ENCODE data around the gene LIMK1.
"Not testable (repeated sequence)": the region's sequence is repeated elsewhere in the genome, so short reads cannot be mapped to it uniquely, and the experiment has no call there.

LIMK1 gene

GRCh38 chr7:74119831-74120230 lies 36.2 kb downstream of the LIMK1 start:
- DNase-seq (ENCODE audit: insufficient read length, low spot score) (no peak), FAIRE-seq (no peak)

- FAIRE-seq, result no peak
- no peak for DNase-seq (ENCODE audit: insufficient read length, low spot score)
These were observed 38.0 kb downstream of the LIMK1 start for GRCh38 chr7:74121401-74122249.

GRCh38 chr7:74123892-74124291 lies 40.3 kb downstream of the LIMK1 start:
- FAIRE-seq; DNase-seq (ENCODE audit: insufficient read length, low spot score): not testable (repeated sequence)

- DNase-seq (ENCODE audit: insufficient read length, low spot score) (no peak), FAIRE-seq (no peak)
These were observed 42.7 kb downstream of the LIMK1 start for GRCh38 chr7:74126220-74126880.

- no peak for FAIRE-seq
These were observed 46.3 kb downstream of the LIMK1 start for GRCh38 chr7:74129887-74130286.

GRCh38 chr7:74130518-74130917 lies 46.9 kb downstream of the LIMK1 start:
- no peak for DNase-seq (ENCODE audit: insufficient read length, low spot score)
- FAIRE-seq, result no peak

More at GRCh38 chr7:74129887-74130286, 46.3 kb downstream of the LIMK1 start:
- no peak for DNase-seq (ENCODE audit: insufficient read length, low spot score)

- DNase-seq (ENCODE audit: insufficient read length, low spot score) (no peak), FAIRE-seq (no peak)
These were observed 50.6 kb downstream of the LIMK1 start for GRCh38 chr7:74134117-74134620.

GRCh38 chr7:74138334-74138867 lies 54.8 kb downstream of the LIMK1 start:
- DNase-seq (ENCODE audit: insufficient read length, low spot score) (no peak), FAIRE-seq (no peak)

- no peak for FAIRE-seq
These were observed 55.6 kb downstream of the LIMK1 start for GRCh38 chr7:74138945-74139843.

GRCh38 chr7:74141705-74142104 lies 58.1 kb downstream of the LIMK1 start:
- FAIRE-seq (no peak), DNase-seq (ENCODE audit: insufficient read length, low spot score) (no peak)

More at GRCh38 chr7:74138945-74139843, 55.6 kb downstream of the LIMK1 start:
- no peak for DNase-seq (ENCODE audit: insufficient read length, low spot score)

GRCh38 chr7:74143383-74143782 lies 59.8 kb downstream of the LIMK1 start:
- DNase-seq (ENCODE audit: insufficient read length, low spot score), result no peak
- FAIRE-seq, result no peak

- FAIRE-seq (no peak), DNase-seq (ENCODE audit: insufficient read length, low spot score) (no peak)
These were observed 64.9 kb downstream of the LIMK1 start for GRCh38 chr7:74148491-74148890.

GRCh38 chr7:74149071-74149470 lies 65.5 kb downstream of the LIMK1 start:
- DNase-seq (ENCODE audit: insufficient read length, low spot score) (no peak), FAIRE-seq (no peak)

GRCh38 chr7:74149603-74150002 lies 66.0 kb downstream of the LIMK1 start:
- FAIRE-seq, result no peak

GRCh38 chr7:74153736-74154135 lies 70.1 kb downstream of the LIMK1 start:
- DNase-seq (ENCODE audit: insufficient read length, low spot score) (no peak), FAIRE-seq (no peak)

More at GRCh38 chr7:74149603-74150002, 66.0 kb downstream of the LIMK1 start:
- DNase-seq (ENCODE audit: insufficient read length, low spot score), result no peak

GRCh38 chr7:74155810-74156395 lies 72.3 kb downstream of the LIMK1 start:
- no peak for DNase-seq (ENCODE audit: insufficient read length, low spot score)
- FAIRE-seq, result no peak

GRCh38 chr7:74157605-74158004 lies 74.0 kb downstream of the LIMK1 start:
- FAIRE-seq (no peak), DNase-seq (ENCODE audit: insufficient read length, low spot score) (no peak)

- DNase-seq (ENCODE audit: insufficient read length, low spot score), result no peak
- FAIRE-seq, result no peak
These were observed 81.4 kb downstream of the LIMK1 start for GRCh38 chr7:74164985-74165456.

GRCh38 chr7:74165867-74166593 lies 82.4 kb downstream of the LIMK1 start:
- no peak for FAIRE-seq

More at GRCh38 chr7:74165867-74166593, 82.4 kb downstream of the LIMK1 start:
- no peak for DNase-seq (ENCODE audit: insufficient read length, low spot score)

Measured in GM19239 (cell line).